HG02759 (cell line): ENCODE measurements around the gene SNX2.

Source experiments
- ATAC-seq: cut with Tn5 transposase; IDR thresholded peaks from one replicate; pipeline ENCODE4 v1.9.1; 2021; ENCODE audit warnings: mild to moderate bottlenecking, moderate library complexity; ENCODE audit not compliant: unreplicated experiment

SNX2 gene

DNA sequence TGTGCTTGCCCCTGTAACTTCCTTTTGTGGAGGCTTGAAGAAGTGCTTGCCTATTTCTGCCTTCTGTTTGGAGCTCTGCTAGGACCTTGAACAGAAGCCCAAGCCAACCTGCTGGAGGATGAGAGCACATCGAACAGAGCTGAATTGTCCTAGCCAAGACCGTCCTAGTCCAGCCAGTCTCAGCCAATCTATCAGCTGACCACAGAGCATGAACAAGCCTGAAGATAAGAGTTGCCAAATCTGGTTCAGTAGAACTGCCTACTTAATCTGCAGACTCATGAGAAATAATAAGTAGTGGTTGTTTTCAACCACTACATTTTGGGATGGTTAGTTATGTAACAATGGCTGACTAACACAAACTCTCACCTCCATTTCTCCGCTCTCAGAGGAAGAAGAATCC lies 4.4 kb upstream of the SNX2 start:
- ATAC-seq, result no peak

DNA sequence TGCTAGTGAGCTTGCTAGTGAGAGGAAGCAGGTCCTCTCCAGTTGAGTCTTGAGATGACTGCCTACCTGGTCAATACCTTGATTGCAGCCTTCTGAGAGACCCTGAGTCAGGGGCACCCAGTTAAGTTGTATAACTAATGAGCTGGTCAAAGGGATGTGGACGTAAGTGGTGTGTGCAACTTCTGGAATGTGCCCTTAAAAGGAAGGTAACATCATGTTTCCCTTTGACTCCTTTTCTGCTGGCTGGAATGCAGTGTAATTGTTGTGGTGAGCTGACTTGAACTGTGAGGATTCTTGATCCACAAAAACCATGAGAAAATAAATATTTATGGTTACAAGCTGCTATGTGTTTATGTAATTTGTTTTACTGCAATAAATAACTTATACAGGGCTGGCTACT lies 2.4 kb upstream of the SNX2 start:
- ATAC-seq, result no peak

DNA sequence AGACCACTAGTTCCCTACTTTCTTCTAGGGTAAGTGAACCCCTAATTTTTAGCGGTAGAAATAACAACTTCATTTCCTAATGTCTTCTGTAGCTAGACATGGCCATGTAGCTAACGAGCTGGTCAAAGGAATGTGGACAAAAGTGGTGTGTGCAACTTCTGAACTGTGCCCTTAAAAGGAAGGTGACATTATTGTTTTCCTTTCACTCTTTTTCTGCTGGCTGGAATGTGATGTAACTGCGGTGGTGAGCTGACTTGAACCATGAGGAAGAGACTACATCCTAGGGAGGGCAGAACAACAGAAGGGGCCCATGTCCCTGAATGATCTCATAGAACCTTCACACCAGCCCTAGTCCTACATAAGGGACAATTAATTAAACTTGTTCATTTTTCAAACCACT lies 1.3 kb upstream of the SNX2 start:
- ATAC-seq, result no peak

DNA sequence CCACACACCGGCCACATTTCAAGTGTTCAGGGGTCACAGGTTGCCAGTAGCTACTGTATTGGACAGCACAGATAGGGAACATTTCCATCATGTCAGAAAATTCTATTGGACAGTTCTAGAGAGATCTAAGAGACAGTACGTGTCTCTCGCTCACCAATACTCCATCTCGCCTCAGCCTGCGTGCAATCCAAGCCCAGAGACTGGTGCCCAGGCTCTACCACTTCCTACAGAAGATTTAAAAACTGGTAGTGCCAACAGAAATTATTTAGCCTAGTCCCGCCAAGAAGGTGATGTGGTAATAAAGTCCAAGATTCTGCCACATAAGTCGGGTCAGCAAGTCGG lies 390 bp upstream of the SNX2 start:
- peak; percentile 39 for ATAC-seq

DNA sequence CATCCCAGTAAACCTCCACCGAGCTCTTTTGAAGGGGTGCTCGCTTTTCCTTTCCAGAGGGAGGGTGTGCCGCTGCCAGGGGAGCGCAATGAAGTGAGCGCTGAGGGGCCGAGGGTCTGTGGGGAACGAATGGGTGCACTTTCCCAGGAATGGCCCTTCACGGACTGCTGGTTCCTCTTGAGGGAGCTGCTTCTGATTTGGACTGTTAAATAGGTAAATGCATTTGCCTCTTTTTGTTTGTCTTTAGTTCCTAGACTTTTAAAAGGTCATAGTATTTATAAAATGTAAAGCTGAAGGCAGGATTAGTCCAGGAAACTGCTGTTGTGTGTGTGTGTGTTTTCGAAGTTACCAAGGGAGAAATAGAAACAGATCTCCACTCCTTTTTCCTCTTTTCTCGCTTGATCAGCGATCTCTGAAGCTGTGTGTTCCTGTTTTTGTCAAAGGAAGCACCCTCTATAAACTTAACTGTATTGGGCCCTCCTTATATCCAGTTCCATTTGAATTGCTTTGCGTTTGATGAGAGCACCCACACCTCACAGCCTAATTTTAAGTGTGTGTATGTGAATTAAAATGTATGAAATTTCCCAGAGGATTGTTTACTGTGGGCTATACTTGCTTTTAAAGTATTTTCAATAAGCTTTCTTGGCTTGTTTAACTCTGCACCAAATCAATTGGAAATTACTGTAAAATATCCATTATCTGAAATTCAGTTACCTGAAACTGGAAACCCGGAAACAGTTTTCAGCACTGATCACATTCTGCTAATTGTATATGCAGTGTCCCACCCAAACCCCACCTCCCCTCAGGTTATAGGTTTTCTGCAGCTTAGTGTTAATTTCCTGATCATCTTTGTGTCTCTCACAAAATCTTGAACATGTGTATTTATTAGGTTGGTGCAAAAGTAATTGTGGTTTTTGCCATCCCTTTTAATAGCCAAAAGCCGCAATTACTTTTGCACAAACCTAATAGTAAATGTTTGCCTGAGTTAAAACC lies 966 bp downstream of the SNX2 start:
- ATAC-seq, result no peak

DNA sequence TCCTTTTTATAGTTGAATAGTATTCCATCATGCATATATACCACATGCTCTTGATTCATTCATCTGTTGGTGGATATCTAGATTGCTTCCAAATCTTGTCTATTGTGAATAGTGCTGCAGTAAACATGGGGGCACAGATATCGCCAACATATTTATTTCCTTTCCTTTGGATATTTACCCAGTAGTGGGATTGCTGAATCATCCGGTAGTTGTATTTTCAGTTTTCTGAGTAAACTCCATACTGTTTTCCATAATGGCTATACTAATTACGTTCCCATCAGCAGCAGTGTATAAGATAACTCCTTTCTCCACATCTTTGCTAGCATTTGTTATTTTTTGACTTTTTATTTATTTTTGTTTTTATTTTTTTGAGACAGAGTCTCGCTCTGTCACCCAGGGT lies 3.3 kb downstream of the SNX2 start:
- ATAC-seq, result no peak

DNA sequence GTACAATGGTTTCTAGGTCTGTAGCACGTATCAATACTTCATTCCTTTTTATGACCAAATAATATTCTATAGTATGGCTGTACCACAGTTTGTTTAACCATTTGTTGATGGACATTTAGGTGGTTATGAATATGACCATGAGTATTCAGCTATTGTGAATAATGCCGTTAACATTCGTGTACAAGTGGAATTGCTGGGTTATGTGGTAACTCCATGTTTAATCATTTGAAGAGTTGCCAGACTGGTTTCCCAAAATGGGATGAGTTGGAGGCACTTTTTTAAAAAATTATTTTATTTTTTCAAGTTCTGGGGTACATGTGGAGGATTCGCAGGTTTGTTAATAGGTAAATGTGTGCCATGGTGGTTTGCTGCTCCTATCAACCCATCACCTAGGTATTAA lies 4.6 kb downstream of the SNX2 start:
- ATAC-seq, result no peak

DNA sequence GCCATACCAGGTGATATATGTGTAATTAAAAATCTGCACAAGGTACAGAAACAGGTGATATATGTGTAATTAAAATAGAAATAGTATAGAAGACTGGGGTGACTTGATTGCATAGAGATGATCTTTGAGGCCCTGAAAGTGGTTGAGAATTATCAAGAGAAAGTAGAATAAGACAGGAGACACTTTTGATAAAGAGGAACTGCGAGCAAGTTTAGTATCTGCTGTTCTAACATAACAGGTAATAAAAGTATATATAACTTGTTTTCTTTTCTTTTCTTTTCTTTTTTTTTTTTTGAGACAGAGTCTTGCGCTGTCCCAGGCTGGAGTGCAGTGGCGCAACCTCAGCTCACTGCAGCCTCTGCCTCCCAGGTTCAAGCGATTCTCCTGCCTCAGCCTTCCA lies 5.4 kb downstream of the SNX2 start:
- ATAC-seq, result no peak

DNA sequence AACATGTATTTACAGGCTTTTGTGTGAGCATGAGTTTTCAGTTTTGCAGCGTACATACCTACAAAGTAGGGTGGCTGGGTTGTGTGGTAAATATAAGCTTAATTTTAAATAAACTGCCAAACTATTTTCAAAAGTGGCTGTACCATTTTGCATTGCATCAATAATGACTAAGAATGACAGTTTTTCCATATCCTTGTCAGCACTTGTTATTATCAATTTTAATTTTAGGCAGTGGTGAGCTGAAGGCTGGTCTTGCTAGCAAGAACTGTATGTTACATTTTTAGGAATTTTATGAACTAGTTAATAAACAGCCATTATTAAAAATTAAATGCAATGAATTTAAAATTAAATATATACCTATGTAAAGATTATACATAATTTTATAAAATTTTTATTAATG lies 6.6 kb downstream of the SNX2 start:
- no peak for ATAC-seq

DNA sequence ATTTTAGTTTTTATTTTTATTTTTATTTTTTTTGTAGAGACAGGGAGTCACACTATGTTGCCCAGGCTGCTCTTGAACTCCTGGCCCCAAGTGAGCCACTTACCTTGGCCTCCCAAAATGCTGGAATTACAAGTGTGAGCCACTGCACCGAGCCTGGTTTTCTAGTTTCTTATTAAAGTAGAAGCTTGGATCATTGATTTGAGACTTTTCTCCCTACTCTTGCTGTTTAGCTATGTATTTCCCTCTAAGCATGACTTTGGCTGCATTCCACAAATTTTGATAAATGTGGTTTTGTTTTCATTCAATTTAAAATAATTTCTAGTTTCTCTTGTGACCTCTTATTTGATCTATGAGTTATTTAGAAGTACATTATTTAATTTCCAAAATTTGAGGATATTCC lies 10.4 kb downstream of the SNX2 start:
- ATAC-seq, result no peak

DNA sequence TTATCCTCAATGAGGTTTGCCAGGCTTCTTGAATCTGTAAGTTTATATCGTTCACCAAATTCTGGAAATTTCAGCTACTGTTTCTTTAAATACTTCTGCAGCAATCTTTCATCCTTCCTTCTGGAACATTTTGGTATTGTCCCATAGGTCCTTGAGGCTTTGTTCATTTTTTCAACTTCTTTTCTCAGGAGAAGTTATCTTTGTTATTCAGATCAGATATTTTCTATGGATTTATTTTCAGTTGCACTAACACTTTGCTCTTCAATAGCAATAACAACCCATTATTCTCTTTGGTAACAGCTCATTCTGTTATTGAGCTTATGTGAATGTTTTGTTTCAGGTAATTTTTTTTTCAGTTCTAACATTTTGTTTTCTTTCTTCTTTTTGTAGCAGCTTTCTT lies 13.5 kb downstream of the SNX2 start:
- ATAC-seq, result no peak

DNA sequence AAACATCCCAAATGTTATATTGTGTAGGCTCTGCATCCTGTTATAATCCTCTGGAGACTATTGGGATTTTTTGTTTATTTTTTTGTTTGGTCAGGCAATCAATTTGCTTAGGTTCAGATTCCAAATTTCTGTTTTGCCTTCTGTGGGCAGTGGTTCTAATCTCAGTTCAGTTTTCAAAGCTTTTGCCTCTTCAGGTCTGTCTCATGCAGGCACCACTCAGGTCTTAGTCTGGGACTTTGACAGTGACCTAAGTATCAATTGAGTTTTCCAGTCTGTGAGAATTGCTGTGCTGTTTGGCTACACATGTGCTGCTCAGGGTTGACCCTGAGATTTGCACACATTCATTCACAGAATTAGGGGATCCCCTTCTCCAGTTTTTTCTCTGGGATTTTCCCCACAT lies 14.1 kb downstream of the SNX2 start:
- no peak for ATAC-seq

DNA sequence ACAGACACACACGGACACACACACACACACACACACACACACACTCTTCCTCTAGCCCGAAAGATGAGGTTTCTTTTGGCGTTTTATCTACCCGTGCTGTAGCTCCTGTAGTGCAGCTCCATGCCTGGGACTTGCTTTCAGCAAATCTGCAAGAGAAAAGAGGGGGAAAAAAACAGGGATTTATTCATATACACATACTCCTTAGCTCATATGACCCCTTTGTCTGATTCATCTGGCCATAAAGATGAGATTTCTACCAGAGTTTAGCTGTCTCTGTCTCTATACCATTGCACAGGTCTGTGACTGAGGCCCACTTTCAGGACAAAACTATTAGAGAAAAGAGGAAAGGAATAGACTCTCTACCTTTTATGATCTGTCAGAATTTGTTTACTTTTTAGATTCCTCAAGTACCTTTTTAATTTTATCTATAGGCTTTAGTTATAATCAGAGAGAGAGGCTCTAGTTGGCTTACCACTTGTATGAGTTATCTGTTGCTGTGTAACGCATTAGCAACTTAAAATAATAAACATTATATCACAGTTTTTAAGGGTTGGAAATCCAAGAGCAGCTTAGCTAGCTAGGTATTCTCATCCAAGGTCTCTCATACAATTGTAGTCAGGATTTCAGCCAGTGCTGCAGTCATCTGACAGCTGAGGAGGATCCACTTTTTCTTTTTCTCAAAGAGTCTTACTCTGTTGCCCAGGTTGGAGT lies 14.7 kb downstream of the SNX2 start:
- ATAC-seq, result no peak

DNA sequence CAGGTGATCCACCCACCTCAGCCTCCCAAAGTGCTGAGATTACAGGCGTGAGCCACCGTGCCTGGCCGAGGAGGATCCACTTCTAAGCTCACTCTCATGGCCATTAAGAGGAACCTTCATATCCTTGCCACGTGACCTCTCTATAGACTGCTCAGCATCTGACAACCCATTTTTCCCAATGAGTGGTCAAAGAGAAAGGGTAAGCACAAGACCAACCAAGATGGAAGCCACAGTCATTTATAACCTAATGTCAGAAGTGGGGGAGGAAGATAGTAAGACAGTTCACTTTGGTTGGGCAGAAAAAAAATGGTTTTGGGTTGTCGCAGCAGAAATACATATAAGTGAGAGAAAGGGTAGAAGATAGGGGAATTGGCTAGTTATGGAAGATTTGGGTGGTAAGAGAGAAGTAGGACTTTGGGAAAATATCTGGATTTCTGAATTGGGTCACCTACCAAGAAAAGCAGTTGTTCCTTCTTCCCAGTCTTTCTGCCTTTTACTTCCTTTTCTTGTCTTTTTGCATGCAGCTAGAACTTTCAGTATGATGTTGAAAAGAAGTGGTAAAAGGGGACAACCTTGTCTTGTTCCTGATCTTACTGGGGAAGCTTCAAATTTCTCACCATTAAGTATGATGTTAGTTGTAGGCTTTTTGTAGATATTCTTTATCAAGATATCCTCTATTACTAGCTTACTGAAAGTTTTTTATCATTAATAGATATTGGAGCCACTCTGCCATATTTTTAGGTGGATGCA lies 15.6 kb downstream of the SNX2 start:
- no peak for ATAC-seq

DNA sequence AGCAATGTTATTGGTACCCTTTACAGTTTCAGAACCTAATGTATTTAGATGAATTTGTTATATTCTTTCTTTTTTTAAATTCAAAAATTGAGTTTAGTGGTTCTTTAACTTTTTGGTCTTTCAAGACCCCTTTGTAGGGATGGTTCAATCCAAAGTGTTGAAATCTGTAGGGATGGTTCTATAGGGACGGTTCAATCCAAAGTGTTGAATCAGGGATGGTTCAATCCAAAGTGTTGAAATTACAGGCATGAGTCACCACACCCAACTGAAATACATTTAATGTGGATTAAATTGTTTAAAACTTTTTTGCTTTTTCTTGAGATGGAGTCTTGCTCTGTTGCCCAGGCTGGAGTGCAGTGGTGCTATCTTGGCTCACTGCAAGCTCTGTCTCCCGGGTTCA lies 30.6 kb downstream of the SNX2 start:
- no peak for ATAC-seq

DNA sequence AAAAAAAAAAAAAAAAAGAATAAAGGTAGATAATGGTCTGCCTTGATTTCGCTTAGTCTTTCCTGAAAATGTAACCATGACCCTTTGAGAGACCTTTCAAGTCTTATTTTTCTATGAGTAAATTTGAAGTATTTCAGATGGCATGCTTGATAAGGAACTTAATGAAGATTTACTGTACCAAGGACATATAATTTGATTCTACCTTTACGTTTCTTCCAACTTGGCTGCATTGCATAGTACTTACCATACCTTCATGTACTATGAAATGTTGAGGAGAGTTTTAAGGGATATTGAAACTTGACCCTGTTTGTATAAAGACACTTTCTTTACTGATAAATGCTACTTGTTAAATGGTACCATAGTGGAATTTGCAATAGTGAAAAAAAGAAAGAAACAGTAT lies 35.5 kb downstream of the SNX2 start:
- no peak for ATAC-seq

DNA sequence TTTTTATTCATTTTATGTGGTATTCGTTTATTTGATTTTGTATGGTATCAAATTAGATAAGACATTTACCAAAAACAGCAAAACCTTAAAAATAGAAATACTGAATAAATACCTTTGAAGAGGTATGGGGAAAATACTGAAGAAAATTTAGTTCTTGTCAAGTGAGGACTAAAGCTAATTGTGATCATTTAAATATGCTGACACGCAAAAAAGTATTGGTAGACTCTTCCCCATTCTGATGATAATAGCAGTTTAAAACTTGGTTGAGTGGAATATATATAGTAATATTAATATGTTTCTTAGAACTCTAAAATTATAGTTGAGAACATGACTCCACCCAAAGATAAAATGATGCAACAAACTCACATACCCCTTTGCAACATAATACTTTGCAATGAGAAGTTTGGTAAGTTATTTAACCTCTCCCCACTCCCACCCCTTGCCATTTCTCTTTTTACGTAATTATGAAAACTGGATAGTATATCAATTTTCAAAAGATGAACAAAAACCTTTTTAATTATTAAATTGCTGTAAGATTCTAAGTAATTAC lies 40.4 kb downstream of the SNX2 start:
- ATAC-seq, result no peak

DNA sequence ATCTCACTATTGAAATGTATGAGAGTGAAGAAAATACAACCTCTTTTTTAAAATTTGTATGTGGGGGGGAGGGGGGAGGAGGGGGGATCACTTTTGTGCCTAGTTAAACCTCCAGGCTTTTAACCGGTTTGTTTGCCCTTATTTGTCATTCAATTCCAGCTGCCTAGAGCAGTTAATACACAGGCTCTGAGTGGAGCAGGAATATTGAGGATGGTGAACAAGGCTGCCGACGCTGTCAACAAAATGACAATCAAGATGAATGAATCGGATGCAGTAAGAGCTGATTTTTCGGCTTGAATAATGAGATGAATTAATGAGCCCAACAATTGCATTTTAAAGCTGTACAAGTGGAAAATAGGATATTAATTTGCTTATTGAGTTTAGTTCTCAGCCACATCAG lies 41.9 kb downstream of the SNX2 start:
- no peak for ATAC-seq

DNA sequence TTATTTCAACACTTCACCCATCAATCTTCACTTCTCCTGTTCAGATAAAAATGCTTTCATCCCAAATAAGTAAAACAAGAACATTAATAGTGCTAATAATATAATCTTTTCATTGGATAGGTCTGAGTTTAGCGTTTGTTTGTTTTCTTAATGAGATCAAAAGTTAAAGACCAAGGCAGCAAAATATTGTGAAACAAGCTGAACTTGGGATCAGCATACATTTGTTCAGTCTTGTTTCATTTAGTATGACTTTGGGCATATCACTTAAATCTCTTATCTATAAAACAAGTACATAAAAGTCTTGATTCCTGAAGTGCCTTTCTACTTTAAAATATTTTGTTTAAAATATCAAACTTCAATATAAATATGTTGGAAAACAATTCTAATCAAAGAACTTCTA lies 57.1 kb downstream of the SNX2 start:
- ATAC-seq, result no peak

DNA sequence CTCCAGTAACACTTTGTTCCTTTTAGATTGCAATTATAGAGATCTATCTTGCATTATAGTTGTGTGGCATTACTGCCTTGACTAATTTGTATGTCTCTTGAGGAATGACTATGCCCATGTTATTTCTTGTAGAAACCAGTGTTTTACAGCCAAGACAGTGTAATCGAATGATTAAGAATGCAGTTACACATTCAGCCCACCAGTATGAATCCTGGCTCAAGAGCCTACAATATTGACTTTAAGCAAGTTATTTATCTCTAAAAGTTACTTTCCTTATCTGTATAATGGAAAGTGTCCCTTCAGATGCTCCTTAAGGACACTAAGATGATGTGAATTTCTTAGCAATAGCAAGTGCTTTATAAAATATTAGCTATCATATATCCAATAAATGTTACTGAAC lies 60.8 kb downstream of the SNX2 start:
- ATAC-seq, result no peak

DNA sequence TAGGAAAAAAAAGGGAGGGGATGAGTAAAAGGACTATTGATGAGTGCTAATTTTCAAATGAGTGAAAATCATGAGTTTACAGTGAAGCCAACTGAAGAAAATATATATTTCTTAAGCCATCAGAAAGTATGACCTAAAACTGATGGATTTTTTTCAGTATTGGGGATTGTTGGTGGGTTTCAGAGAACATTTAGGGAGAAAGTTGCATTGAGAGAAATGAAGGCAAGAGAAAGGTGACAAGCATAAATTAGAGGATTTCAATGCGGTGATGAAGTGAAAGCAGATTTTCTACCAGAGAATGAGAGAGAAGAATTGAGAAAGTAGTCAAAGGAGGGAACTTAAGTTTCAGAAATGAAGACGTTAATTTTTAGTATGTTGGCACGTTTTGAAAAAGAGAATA lies 62.1 kb downstream of the SNX2 start:
- ATAC-seq, result no peak
